ENCODE results near the gene BEND3.
"Not testable (repeated sequence)": the region's sequence is repeated elsewhere in the genome, so short reads cannot be mapped to it uniquely, and the experiment has no call there.

BEND3 gene

DNA sequence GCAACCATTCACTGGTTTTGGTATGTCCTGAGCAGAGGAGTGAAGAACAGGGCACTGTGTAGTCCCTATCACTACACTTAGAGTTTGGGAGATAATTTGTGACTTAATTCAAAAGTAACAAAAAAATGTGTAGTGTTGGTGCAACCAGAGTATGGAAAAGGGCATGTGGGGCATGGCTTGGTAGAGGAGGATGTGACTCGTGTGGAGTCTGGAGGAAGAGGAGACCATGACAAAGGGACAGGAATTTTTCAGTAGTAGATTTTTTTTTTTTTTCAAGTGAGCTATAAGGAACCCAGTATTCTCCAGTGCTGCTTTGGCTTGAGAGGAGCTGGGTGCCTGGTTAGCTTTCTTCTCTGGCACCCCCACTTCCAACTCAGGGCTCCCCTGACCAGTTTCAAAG, 82.2 kb downstream of the BEND3 start:
- DNase-seq (ENCODE audit: low read depth) = no peak

DNA sequence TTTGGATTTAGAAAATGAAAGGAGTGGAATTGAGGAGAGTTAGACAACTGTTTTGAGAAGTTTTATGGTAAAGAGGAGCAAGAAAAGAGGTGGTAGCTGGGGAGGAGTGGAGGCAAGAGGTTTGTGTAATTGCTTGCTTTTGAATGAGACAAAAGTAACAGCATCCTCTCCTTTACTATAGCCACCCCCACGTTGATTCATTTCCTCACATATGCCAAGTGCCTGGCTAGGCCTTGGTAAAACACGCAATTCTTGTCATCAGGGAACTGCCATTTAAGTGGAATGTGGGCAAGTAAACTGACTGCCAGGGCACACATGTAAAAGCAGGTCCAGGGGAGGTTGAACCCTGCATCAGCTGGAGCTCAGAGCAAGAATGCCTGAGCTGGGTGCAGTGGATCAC, 83.3 kb downstream of the BEND3 start:
- DNase-seq (ENCODE audit: low read depth) = no peak

DNA sequence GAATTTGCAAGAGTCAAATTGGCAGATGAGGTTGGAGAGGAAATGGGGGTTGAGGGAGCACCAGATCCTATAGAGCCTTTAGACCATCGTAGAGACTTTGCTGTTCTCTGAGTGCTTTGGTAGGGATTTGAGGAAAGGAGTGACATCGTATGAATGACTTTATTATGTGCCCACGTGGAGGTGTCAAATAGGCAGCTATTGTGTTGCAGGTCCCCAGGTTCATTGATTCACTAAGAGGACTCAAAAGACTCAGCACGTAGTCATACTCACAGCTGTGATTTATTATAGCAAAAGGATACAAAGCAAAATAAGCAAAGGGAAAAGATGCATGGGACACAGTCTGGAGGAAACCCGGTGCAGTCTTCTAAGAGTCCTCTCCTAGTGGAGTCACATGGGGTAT, 85.2 kb downstream of the BEND3 start:
- DNase-seq (ENCODE audit: low read depth) = no peak

DNA sequence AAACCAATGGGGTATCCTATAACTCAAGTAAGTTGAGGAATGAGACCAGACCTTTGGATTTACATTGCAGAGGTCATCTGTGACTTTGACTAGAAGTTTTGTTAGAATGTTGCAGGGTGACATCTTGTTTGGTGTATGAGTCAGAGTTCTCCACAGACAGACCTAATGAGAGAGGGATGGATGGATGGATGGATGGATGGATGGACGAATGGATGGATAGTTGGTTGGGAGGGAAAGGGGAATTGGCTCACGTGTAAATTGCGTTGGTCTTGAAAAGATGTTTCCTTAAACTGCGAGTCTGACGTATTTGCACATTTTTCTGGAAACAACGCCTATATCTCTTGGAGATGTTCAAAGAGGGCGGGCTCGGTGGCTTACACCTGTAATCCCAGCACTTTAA, 88.3 kb downstream of the BEND3 start:
- no peak for DNase-seq (ENCODE audit: low read depth)

DNA sequence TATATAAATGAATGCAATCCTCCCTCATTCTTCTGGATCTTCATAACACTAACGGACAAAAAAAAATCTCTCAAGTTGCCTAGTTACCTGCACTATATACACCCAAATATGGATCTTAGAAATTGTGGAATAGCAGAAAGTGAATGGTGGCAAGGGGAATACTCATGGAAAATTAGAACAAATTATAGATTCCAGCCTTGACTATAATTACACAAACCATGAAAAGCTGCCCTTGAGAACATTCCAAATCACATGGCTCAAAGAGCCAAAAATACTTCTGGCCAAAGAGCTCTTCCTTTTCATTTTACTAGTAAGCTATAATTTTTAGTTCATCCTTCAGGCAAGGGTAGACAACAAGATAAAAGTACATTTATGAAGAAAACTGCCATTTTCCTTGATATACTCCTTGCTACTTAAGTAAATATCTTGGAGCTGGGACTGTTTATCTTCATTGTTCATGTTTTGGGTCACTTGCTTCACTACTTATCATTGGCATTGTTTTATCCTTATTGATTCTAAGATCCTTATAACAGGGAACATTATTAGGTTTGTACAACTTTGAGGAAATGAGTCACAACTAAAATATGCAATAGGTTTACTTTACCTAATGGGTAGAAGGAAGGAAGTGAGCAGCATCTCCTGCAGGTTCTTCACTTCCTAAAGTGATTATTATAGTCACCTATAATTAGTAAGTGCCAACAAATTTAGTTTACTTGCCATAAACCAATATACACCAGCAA, 93.7 kb downstream of the BEND3 start:
- no peak for DNase-seq (ENCODE audit: low read depth)

DNA sequence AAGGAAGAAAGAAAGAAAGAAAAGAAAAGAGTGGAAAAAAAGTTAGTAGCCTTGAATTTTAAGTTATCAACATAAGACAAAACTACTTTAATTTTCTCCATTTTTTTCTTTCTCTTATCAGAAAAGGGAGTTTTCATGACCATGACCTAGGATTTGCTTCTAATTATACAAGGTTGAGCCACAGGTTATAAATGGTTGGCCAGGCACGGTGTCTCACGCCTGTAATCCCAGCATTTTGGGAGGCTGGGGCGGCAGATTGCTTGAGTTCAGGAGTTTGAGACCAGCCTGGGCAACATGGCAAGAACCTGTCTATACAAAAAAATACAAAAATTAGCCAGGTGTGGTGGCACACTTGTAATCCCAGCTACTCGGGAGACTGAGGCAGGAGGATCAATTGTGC, 95.1 kb downstream of the BEND3 start:
- no peak for DNase-seq (ENCODE audit: low read depth)

DNA sequence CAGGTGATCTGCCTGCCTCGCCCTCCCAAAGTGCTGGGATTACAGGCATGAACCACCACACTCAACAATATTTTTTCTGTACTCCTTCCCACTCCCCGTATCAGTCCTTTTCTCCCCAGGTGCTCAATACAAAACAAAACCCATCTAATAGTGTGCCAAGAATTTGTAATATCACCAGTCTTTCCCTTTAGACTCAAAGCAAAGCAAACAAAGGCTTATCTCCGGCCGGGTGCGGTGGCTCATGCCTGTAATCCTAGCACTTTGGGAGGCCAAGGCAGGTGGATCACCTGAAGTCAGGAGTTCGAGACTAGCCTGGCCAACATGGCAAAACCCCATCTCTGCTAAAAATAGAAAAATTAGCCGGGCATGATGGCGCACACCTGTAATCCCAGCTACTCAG, 95.7 kb downstream of the BEND3 start:
- DNase-seq (ENCODE audit: low read depth) = not testable (repeated sequence)

DNA sequence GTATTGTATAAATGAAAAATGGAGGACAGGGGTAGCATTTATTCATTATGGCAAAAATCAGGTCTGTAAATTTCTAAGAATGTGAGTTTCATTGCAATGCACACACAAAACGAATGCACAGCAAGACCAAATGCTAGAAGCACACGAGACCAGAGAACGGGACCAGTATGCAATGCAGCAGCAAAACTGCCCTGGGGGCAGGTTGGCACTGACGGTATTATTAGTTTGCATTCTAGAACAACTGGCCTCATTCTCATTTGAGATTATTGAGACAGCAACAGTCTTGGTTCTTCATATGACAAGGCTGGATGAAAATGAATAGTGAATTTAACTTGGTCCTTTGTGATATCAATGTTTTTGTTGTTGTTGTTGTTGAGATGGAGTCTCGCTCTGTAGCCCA, 96.3 kb downstream of the BEND3 start:
- DNase-seq (ENCODE audit: low read depth) = no peak
